Neural progenitor cell (in vitro differentiated cells): ENCODE measurements around the gene HDAC4. TPM values are rescaled to one million over a fixed set of nuclear protein-coding genes. Genes with fewer than 3 reads are reported as not detected.

Experiments used
- DNase-seq: peaks from one replicate; pipeline ENCODE4 v3.0.0-alpha.2; 2016; ENCODE audit warnings: low spot score
- H2AFZ ChIP-seq: fragments of 200-600 bp; sonication (generic); replicated peaks from 2 replicates; pipeline ENCODE4 v1.6.1; 2016; ENCODE audit warnings: antibody characterized with exemption
- H3F3A ChIP-seq: fragments of 200-600 bp; sonication (generic); 2 replicates; pipeline ENCODE4 v1.6.1; 2016; ENCODE audit warnings: antibody characterized with exemption, low read depth
- H3K27ac ChIP-seq: fragments of 200-600 bp; sonication (generic); 2 replicates; pipeline ENCODE4 v1.5.1; 2016; ENCODE audit warnings: mild to moderate bottlenecking
- H3K27me3 ChIP-seq: fragments of 200-600 bp; sonication (generic); 2 replicates; pipeline ENCODE4 v1.6.1; 2016; ENCODE audit warnings: mild to moderate bottlenecking, moderate library complexity
- H3K36me3 ChIP-seq: fragments of 200-600 bp; sonication (generic); 2 replicates; pipeline ENCODE4 v1.5.1; 2016
- H3K4me1 ChIP-seq: fragments of 200-600 bp; sonication (generic); 2 replicates; pipeline ENCODE4 v1.6.1; 2016; ENCODE audit warnings: mixed run types
- H3K4me2 ChIP-seq: fragments of 200-600 bp; sonication (generic); 2 replicates; pipeline ENCODE4 v1.6.1; 2016
- H3K4me3 ChIP-seq: fragments of 200-600 bp; sonication (generic); 2 replicates; pipeline ENCODE4 v1.5.1; 2016
- H3K79me2 ChIP-seq: fragments of 200-600 bp; sonication (generic); 2 replicates; pipeline ENCODE4 v1.6.1; 2016; ENCODE audit warnings: low read depth
- H3K9ac ChIP-seq: fragments of 200-600 bp; sonication (generic); 2 replicates; pipeline ENCODE4 v1.6.1; 2016
- H3K9me3 ChIP-seq: fragments of 200-600 bp; sonication (generic); 2 replicates; pipeline ENCODE4 v1.5.1; 2016; ENCODE audit warnings: low read depth
- H4K20me1 ChIP-seq: fragments of 200-600 bp; sonication (generic); 2 replicates; pipeline ENCODE4 v1.6.1; 2016; ENCODE audit warnings: low read depth
- H3K27ac Mint-ChIP-seq: 3 replicates; pipeline ENCODE4 v1.8.0; 2021; ENCODE audit warnings: mixed read lengths
- H3K27me3 Mint-ChIP-seq: 2 replicates; pipeline ENCODE4 v1.8.0; 2022; ENCODE audit warnings: low read depth, mild to moderate bottlenecking, inconsistent platforms, moderate library complexity, mixed read lengths; ENCODE audit not compliant: insufficient read depth
- H3K36me3 Mint-ChIP-seq: 3 replicates; pipeline ENCODE4 v1.8.0; 2021; ENCODE audit warnings: mixed read lengths
- H3K4me1 Mint-ChIP-seq: 3 replicates; pipeline ENCODE4 v1.8.0; 2021; ENCODE audit warnings: mixed read lengths
- H3K4me3 Mint-ChIP-seq: 3 replicates; pipeline ENCODE4 v1.8.0; 2021; ENCODE audit warnings: mild to moderate bottlenecking, moderate library complexity, mixed read lengths
- H3K9me3 Mint-ChIP-seq: 3 replicates; pipeline ENCODE4 v1.8.0; 2020; ENCODE audit warnings: mixed read lengths
- CTCF ChIP-seq: fragments of 200-600 bp; sonication (generic); IDR thresholded peaks from 2 replicates; pipeline ENCODE4 v1.5.1; 2017; ENCODE audit warnings: antibody characterized with exemption, mild to moderate bottlenecking
- EZH2 ChIP-seq: fragments of 200-600 bp; sonication (generic); IDR thresholded peaks from 2 replicates; pipeline ENCODE4 v1.6.1; 2017; ENCODE audit warnings: antibody characterized with exemption, mild to moderate bottlenecking, moderate library complexity
- EZH2phosphoT487 ChIP-seq: fragments of 200-600 bp; sonication (generic); IDR thresholded peaks from 2 replicates; pipeline ENCODE4 v1.6.1; 2017; ENCODE audit warnings: antibody characterized with exemption
- total RNA-seq: library from RNA; depleted of rRNA; stranded (reverse); fragments of >200 nt; gene quantifications from 2 replicates; pipeline ENCODE4 v1.2.3, GENCODE V29; 2015; ENCODE audit warnings: low replicate concordance

HDAC4 gene
- total RNA-seq, 1 donor from 2014 or later: 36.0 TPM

DNA sequence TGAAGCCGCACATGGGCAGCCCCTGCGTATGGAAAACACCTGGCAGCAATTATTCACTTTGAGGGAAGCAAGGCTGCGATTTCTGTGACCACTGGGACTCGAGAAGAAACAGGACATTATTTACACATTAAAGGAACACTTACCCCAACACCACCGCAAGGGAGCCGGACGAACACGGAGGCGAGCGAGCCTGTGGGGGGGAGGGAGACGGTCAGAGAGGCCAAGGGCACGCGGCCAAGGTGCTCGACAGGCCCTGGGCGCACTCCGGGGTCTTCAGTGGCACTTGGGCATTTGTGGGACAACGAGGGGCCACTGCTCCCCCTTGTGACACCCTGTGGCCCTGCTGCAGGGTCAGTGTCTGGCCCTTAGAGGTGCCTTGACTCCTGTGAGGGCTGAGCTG lies 306.0 kb downstream of the HDAC4 start:
- Mint-ChIP-seq H3K27me3 (peaks cover 6% of the 10 kb centered on the region), H3K36me3 (peaks cover 4% of the 10 kb centered on the region), H3K9me3 (no peaks in the 10 kb centered on the region), H3K4me3 (no peak overlapping the region), H3K27ac (peak overlapping the region; percentile 66), H3K4me1 (peaks cover 11% of the 10 kb centered on the region)
- Histone ChIP-seq H3K36me3 (no peaks in the 10 kb centered on the region), H3K27ac (no peak overlapping the region), H3K9me3 (no peaks in the 10 kb centered on the region), H3F3A (no peaks in the 10 kb centered on the region), H3K9ac (no peak overlapping the region), H2AFZ (no peak overlapping the region), H3K4me1 (peaks cover 10% of the 10 kb centered on the region), H3K4me3 (no peak overlapping the region), H4K20me1 (no peaks in the 10 kb centered on the region), H3K27me3 (no peaks in the 10 kb centered on the region), H3K4me2 (no peak overlapping the region), H3K79me2 (no peaks in the 10 kb centered on the region)
- TF ChIP-seq EZH2: no peak
- peak; percentile 21 for TF ChIP-seq CTCF
- no peak for DNase-seq

GRCh38 chr2:239093952-239094351 lies 306.9 kb downstream of the HDAC4 start:
- no peak for TF ChIP-seq EZH2phosphoT487
- Histone ChIP-seq H3K4me2 (no peak overlapping the region), H3F3A (no peaks in the 10 kb centered on the region), H3K36me3 (no peaks in the 10 kb centered on the region), H3K27ac (no peak overlapping the region), H3K9me3 (no peaks in the 10 kb centered on the region), H3K4me3 (no peak overlapping the region), H3K79me2 (no peaks in the 10 kb centered on the region), H3K9ac (no peak overlapping the region), H4K20me1 (no peaks in the 10 kb centered on the region), H3K27me3 (no peaks in the 10 kb centered on the region), H2AFZ (no peak overlapping the region), H3K4me1 (peaks cover 10% of the 10 kb centered on the region)
- peaks cover 4% of the 10 kb centered on the region for H3K36me3 Mint-ChIP-seq
- no peaks in the 10 kb centered on the region for H3K9me3 Mint-ChIP-seq
- H3K27ac Mint-ChIP-seq: no peak overlapping the region
- DNase-seq: no peak
- H3K4me1 Mint-ChIP-seq: peaks cover 11% of the 10 kb centered on the region
- no peak overlapping the region for H3K4me3 Mint-ChIP-seq
- peaks cover 6% of the 10 kb centered on the region for H3K27me3 Mint-ChIP-seq

DNA sequence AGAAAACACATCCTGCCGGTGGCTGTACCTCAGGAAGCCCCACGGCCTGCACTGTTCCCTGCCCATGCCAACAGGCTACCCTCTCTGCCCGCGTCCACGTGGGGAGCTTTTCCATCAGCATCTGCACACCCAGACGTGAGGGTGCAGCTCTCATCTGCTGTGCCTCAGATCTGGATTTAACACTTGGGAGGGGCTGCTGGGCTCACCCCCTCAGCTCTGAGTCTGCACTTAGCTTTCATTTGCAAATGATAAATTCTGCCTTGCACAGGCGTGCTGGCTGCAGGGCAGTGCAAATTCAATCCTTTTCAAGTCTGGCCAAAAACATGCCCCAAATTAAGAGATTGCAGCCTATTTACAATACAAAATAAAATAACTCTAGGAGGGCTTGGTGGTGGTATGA lies 307.3 kb downstream of the HDAC4 start:
- Mint-ChIP-seq H3K27me3 (peaks cover 6% of the 10 kb centered on the region), H3K4me3 (no peak overlapping the region), H3K9me3 (no peaks in the 10 kb centered on the region), H3K27ac (no peak overlapping the region), H3K36me3 (peaks cover 5% of the 10 kb centered on the region), H3K4me1 (peaks cover 12% of the 10 kb centered on the region)
- Histone ChIP-seq H3K27ac (no peak overlapping the region), H3K27me3 (no peaks in the 10 kb centered on the region), H3F3A (no peaks in the 10 kb centered on the region), H3K4me2 (no peak overlapping the region), H3K79me2 (no peaks in the 10 kb centered on the region), H4K20me1 (no peaks in the 10 kb centered on the region), H2AFZ (no peak overlapping the region), H3K4me1 (peaks cover 10% of the 10 kb centered on the region), H3K9me3 (no peaks in the 10 kb centered on the region), H3K36me3 (no peaks in the 10 kb centered on the region), H3K9ac (no peak overlapping the region), H3K4me3 (no peak overlapping the region)
- TF ChIP-seq EZH2 (no peak), CTCF (no peak), EZH2phosphoT487 (no peak)
- DNase-seq: no peak

- H3K9ac ChIP-seq: no peak overlapping the region
- peak; percentile 21 for DNase-seq
- H3K4me1 Mint-ChIP-seq: peaks cover 15% of the 10 kb centered on the region
- H3K27ac ChIP-seq: peak overlapping the region; percentile 58
- H3K4me2 ChIP-seq: no peak overlapping the region
- no peaks in the 10 kb centered on the region for H3K9me3 ChIP-seq
- no peak overlapping the region for H2AFZ ChIP-seq
- H3K9me3 Mint-ChIP-seq: no peaks in the 10 kb centered on the region
- no peaks in the 10 kb centered on the region for H3K27me3 ChIP-seq
- H3K4me3 ChIP-seq: no peak overlapping the region
- H3K27ac Mint-ChIP-seq: no peak overlapping the region
- H3K36me3 ChIP-seq: no peaks in the 10 kb centered on the region
- H3K4me3 Mint-ChIP-seq: no peak overlapping the region
- no peaks in the 10 kb centered on the region for H4K20me1 ChIP-seq
- H3K36me3 Mint-ChIP-seq: peaks cover 6% of the 10 kb centered on the region
- H3K4me1 ChIP-seq: peaks cover 10% of the 10 kb centered on the region
- TF ChIP-seq EZH2: no peak
- TF ChIP-seq EZH2phosphoT487: no peak
- no peak for TF ChIP-seq CTCF
- H3F3A ChIP-seq: no peaks in the 10 kb centered on the region
- H3K27me3 Mint-ChIP-seq: peaks cover 8% of the 10 kb centered on the region
- H3K79me2 ChIP-seq: no peaks in the 10 kb centered on the region
Observed at GRCh38 chr2:239092571-239093294, 308.1 kb downstream of the HDAC4 start.
